SW 1271 (cell line): ENCODE measurements around the gene ST3GAL6.

Experiments used
- DNase-seq, 2 experiments: peaks; one replicate each; lab custom pipeline; 2025; lab: John Stamatoyannopoulos, UW

ST3GAL6 gene

DNA sequence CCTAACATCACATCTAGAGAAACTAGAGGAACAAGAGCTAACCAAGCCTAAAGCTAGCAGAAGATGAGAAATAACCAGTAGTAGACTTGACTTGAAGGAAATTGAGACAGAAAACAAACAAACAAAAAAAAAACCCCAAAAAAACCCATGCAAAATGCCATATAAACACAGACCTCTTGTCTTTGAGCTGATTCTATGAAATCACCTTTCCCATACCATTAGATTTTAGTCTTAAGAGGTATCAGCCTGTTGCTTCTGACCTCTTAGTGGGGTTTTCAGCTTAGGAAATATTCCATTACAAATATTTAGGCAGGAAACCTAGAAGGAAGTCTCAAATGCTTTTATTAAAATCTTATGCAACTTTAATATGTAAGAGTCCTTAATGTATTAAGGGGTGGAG lies 23.9 kb upstream of the ST3GAL6 start:
- no peak for DNase-seq

GRCh38 chr3:98740324-98740723 lies 22.8 kb upstream of the ST3GAL6 start:
- no peak for DNase-seq

- DNase-seq: peak; percentile 4 to 73
These were observed 21.9 kb upstream of the ST3GAL6 start for GRCh38 chr3:98741121-98741716.

- DNase-seq: no peak
These were observed 20.1 kb upstream of the ST3GAL6 start for GRCh38 chr3:98743071-98743470.

DNA sequence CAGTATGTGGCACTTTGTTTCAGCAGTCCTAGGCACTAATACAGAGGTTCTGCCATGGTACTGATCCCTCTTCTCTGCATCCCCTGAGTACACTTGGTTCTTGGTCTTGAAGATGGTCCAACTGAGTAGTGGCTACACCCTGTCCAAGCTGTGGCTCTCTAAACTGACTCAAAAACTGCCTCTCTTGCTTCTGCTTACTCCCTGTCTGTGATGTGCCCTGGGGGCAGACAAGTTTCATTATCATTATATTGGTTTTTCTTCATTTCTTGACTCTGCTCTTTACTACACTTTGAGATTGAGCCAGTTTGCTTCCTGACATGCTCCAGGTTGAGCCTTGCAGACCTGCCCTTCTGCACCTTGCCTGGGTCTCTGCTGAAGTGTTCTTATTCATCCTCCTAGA lies 18.9 kb upstream of the ST3GAL6 start:
- no peak for DNase-seq

GRCh38 chr3:98745718-98746117 lies 17.4 kb upstream of the ST3GAL6 start:
- DNase-seq: no peak

- no peak for DNase-seq
These were observed 17.0 kb upstream of the ST3GAL6 start for GRCh38 chr3:98746122-98746521.

- no peak for DNase-seq
These were observed 16.3 kb upstream of the ST3GAL6 start for GRCh38 chr3:98746882-98747281.

GRCh38 chr3:98750276-98750919 lies 12.7 kb upstream of the ST3GAL6 start:
- no peak for DNase-seq

GRCh38 chr3:98754483-98754882 lies 8.7 kb upstream of the ST3GAL6 start:
- DNase-seq: no peak

GRCh38 chr3:98755601-98756000 lies 7.5 kb upstream of the ST3GAL6 start:
- no peak for DNase-seq

DNA sequence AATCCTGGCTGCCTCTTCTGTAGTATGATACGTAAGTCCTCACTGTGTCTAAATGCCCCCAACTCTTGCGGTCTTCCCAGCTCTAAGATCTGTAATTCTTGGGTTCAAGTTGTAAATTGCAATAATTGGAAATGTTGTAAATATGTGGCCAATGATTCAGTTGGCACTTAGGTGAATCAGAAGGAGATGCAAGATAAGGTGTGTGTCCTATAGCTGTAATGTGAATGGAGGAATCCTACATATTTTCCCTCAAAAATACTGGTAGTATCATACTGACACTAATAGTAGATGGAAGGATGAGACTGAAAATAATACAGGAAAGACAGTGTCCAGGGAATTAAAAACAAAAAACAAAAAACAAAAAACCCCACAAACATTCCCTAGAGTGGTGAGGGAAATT lies 3.5 kb upstream of the ST3GAL6 start:
- no peak for DNase-seq

- DNase-seq: no peak
These were observed 1.4 kb upstream of the ST3GAL6 start for GRCh38 chr3:98761643-98762229.

DNA sequence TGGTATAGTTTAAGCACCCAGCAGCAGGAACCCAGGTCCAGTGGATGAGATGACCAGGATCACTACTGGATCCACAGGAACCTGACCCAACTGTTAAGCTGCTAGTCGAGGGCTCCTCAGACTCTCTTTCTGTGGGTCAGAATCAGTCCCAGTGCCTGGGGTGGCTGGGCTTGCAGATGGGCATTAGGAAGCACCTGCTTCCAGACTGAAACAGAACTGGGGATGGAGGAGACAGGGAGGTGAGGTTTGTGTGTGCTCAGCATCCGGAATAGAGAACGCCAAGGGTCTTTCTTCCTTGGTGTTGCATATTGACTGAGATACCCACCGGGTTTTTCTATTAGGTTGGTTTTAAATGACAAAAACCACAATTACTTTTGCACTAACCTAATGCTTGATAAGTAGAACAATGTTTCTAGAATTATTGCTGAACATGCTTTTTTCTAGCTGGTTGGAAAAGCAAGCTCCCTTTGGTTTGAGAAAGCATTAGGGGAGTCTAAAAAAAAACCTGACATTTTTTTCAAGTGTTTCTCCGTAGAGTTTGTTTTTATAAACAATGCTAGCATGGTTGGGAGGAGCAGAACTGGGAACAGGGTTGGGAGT lies 779 bp downstream of the ST3GAL6 start:
- no peak for DNase-seq

DNA sequence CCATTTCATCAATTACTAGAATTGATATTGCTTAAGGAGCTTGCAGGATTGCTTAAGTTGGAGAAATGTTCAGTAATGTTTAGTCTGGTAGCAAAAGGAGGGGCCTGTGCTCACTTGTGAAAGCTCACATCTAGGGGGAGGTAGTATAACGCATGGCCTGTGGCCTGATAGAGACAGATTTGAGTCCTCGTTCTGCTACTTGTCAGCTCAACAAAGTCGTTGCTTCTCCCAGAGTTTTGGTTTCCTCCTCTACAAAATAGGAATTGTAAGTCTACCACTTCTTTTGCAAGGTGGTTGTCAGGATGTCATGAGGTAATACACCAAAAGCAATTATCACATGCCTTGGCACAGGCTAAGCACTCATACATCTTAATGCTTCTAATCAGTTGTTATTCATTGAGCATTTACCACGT lies 1.3 kb downstream of the ST3GAL6 start:
- DNase-seq: no peak

- DNase-seq: no peak
These were observed 2.6 kb downstream of the ST3GAL6 start for GRCh38 chr3:98765721-98766120.

DNA sequence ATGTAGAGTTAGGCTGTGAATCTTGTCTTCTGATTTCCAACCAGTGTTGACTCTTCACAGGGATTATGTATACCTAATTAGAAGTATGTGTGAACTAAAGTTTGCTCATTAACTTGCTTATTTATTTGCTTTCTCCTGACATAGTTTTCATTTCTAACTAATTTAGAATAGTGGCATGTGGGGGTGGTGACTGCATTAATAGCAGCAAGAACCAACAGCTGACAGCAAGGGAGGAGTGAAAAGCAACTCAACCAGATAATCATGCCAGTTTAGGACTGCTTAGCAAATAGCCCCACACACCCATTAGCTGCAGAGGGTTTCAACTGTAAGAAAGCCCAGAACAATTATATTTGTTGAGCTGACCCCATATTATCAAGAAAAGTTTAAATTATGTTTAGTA lies 3.8 kb downstream of the ST3GAL6 start:
- no peak for DNase-seq

DNA sequence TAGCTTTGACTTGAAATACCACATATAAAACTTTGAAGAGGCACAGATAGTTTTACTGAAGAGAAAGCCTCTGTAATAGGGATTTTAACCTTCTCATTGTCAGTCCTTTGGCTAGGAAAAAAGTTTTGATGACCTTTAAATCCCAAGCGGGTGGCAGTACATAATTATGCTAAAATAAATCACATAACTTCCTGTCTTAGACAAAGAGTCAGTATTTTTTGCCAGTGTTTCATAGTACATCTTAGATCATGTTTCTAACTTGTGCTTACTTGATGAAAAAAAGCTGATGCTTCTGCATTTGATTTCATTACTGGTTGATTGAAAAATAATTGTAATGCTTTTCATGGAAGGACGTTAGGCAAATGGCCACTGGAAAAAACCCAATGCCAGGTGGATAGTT lies 5.8 kb downstream of the ST3GAL6 start:
- DNase-seq: no peak

- DNase-seq: no peak
These were observed 6.3 kb downstream of the ST3GAL6 start for GRCh38 chr3:98769448-98769847.

DNA sequence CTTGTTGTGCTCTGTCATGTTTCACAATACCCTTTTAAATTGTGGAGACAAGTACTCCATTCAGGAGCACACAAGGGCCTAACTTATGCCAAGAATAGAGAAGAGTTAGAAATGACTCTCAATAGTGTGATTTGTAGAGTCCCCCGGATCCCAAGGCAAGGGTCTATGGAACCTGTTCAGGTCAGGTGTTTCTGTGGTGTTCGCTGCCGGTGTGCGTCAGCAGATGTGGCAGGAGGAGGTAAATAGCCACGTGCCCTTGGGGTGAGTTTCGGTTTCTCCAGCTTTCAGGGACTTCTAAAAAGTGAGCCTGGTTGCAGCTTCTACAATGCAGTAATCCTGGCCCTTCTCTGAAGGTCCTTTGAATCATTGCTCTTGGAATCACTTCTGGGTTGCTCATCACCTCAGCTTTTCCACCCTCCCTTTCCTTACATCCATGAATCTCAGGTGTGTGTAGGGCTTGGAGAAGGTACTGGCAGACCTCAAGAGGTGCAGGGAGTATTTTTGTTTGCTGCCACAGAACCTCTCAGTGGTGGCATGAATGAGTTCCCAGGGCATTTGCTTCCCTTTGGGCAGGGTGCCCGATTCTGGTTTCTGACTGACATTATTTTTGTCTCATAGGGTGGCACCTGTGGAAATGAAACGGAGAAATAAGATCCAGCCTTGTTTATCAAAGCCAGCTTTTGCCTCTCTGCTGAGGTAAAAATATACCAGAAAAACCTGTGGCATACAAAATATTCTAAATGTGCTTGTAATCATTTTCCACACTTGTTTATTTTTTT lies 7.3 kb downstream of the ST3GAL6 start:
- DNase-seq: no peak

- DNase-seq: no peak
These were observed 8.9 kb downstream of the ST3GAL6 start for GRCh38 chr3:98772022-98772421.

GRCh38 chr3:98775459-98776139 lies 12.5 kb downstream of the ST3GAL6 start:
- no peak for DNase-seq
